Natural killer cell (primary cell): ENCODE data around the gene AMELX. TPM values are rescaled to one million over a fixed set of nuclear protein-coding genes. Genes with fewer than 3 reads are reported as not detected.

Experiments
- ATAC-seq, 3 donors: fragments of 150-1000 bp in 2 of 3; fragments of 200-7000 bp in 1 of 3; cut with Tn5 transposase; 1 replicate in 1 of 3; 2 replicates in 2 of 3; pipeline ENCODE4 v1.10.0; 2021; ENCODE audit warnings: mild to moderate bottlenecking in 2 of 3, moderate library complexity in 2 of 3
- DNase-seq, 2 donors: peaks; one replicate each; pipeline versions ENCODE4 v3.0.0 to v3.0.0-alpha.2; 2013 to 2021; ENCODE audit warnings: mixed read lengths in 1 of 2
- H3K27ac ChIP-seq: one replicate; pipeline ENCODE4 v1.5.1; 2013; ENCODE audit warnings: mild to moderate bottlenecking, low read length
- H3K27me3 ChIP-seq: one replicate; pipeline ENCODE4 v1.6.1; 2013; ENCODE audit warnings: low read length; ENCODE audit not compliant: control insufficient read depth, insufficient read depth
- H3K36me3 ChIP-seq: one replicate; pipeline ENCODE4 v1.6.1; 2013; ENCODE audit warnings: low read length; ENCODE audit not compliant: control insufficient read depth, insufficient read depth
- H3K4me1 ChIP-seq: one replicate; pipeline ENCODE4 v1.6.1; 2013; ENCODE audit warnings: low read length; ENCODE audit not compliant: control insufficient read depth, insufficient read depth
- H3K4me3 ChIP-seq: one replicate; pipeline ENCODE4 v1.5.1; 2013; ENCODE audit warnings: low read length
- H3K9me3 ChIP-seq: one replicate; pipeline ENCODE4 v1.6.1; 2013; ENCODE audit warnings: low read length; ENCODE audit not compliant: control insufficient read depth, insufficient read depth
- H3K27ac Mint-ChIP-seq, 2 donors: one replicate each; pipeline ENCODE4 v1.8.0; 2022; ENCODE audit warnings: mild to moderate bottlenecking in 2 of 2, mixed read lengths in 2 of 2, moderate library complexity in 1 of 2
- H3K27me3 Mint-ChIP-seq, 2 donors: one replicate each; pipeline ENCODE4 v1.8.0; 2022; ENCODE audit warnings: low read depth in 2 of 2, mixed read lengths in 2 of 2
- H3K36me3 Mint-ChIP-seq: one replicate; pipeline ENCODE4 v1.8.0; 2022; ENCODE audit warnings: mixed read lengths
- H3K4me1 Mint-ChIP-seq, 2 donors: one replicate each; pipeline ENCODE4 v1.8.0; 2022; ENCODE audit warnings: mixed read lengths in 2 of 2
- H3K4me3 Mint-ChIP-seq: one replicate; pipeline ENCODE4 v1.8.0; 2022; ENCODE audit warnings: mild to moderate bottlenecking, moderate library complexity, mixed read lengths
- H3K9me3 Mint-ChIP-seq, 2 donors: one replicate each; pipeline ENCODE4 v1.8.0; 2022; ENCODE audit warnings: mixed read lengths in 2 of 2
- WGBS: methylation state at CpG from one replicate; pipeline ENCODE4 v1.1.7; 2013; ENCODE audit warnings: missing lambda C conversion rate; ENCODE audit not compliant: insufficient coverage; 5-methylcytosine and 5-hydroxymethylcytosine counted together
- intact Hi-C: fragments of 100-400 bp; cut with micrococcal nuclease; formaldehyde crosslinking; loops from one replicate; pipeline ENCODE4 v1.14.2; 2022
- total RNA-seq, 4 donors: library from RNA; stranded (reverse); fragments of 120-200 nt in 1 of 4; gene quantifications; one replicate each; pipeline versions ENCODE4 v1.2.3 to v1.2.4, GENCODE V29; 2013 to 2022
- TF ChIP-seq, protein P1 (sequence below): fragments of 200-600 bp; IDR thresholded peaks from one replicate; pipeline ENCODE4 v1.8.0; 2022; ENCODE audit warnings: antibody characterized with exemption

AMELX gene
- not detected for total RNA-seq
- not detected for total RNA-seq (2013)

DNA sequence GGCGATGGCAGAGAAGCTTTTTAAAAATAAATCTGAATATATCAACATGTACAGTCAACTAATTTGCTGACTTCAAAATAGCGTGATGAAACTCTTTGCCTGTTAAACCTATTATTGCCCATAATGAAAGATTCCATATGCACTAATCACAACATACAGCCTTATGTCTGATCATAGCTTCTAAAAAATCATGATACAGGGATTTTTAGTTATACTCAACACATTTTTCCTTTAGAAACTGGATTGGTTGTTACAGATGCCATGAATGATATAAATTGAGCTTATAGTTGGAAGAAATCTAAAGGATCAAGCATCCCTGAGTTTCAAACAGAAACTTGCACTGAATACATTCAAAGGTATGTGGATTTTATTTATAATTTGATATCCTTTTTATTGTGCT, at the start of gene AMELX:
Gene AMELX, plus strand, starts transcription at position 301 of the 400 bp plus-strand sequence. CDS start 1,376 bp downstream, outside the sequence.
- ATAC-seq, result no peak
- intact Hi-C loops, result no loop called here
- Mint-ChIP-seq H3K9me3 (no peaks in the 10 kb centered on the region), H3K4me1 (no peaks in the 10 kb centered on the region), H3K27me3 (no peaks in the 10 kb centered on the region), H3K27ac (no peak within 1 kb of the TSS), H3K4me3 (no peak within 1 kb of the TSS), H3K36me3 (no peaks in the 10 kb centered on the region)
- Histone ChIP-seq H3K9me3 (no peaks in the 10 kb centered on the region), H3K27ac (no peak within 1 kb of the TSS), H3K4me3 (no peak within 1 kb of the TSS), H3K36me3 (no peaks in the 10 kb centered on the region), H3K4me1 (no peaks in the 10 kb centered on the region), H3K27me3 (no peaks in the 10 kb centered on the region)
- WGBS, result 100% methylated on average over 2 of the region's 2 CpGs
- DNase-seq, result no peak
- TF ChIP-seq, protein P1, sequence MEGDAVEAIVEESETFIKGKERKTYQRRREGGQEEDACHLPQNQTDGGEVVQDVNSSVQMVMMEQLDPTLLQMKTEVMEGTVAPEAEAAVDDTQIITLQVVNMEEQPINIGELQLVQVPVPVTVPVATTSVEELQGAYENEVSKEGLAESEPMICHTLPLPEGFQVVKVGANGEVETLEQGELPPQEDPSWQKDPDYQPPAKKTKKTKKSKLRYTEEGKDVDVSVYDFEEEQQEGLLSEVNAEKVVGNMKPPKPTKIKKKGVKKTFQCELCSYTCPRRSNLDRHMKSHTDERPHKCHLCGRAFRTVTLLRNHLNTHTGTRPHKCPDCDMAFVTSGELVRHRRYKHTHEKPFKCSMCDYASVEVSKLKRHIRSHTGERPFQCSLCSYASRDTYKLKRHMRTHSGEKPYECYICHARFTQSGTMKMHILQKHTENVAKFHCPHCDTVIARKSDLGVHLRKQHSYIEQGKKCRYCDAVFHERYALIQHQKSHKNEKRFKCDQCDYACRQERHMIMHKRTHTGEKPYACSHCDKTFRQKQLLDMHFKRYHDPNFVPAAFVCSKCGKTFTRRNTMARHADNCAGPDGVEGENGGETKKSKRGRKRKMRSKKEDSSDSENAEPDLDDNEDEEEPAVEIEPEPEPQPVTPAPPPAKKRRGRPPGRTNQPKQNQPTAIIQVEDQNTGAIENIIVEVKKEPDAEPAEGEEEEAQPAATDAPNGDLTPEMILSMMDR, result no peak

DNA sequence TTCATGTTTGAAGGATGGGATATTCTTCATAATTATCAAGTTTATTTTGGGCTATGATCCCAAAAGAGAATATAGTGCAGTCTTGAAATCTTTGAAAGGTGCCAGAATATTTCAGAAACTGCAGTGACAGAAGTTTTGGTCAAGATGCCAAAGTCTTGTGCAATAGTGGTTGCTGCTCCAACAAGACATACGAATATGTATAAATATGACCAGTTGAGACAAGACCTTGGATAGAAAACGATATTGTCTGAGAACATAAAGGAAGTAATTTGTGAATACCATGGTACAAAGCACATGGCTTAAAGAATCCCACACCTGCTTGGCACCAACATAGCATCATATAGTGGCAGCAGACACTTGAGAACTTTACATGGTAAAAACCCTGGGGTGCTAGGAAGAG, 48.6 kb upstream of the AMELX start:
- Mint-ChIP-seq H3K4me3 (no peak overlapping the region), H3K9me3 (peaks cover 0 to 5% of the 10 kb centered on the region in 2 donors), H3K27ac (no peak overlapping the region), H3K4me1 (no peaks in the 10 kb centered on the region), H3K36me3 (no peaks in the 10 kb centered on the region), H3K27me3 (no peaks in the 10 kb centered on the region)
- intact Hi-C loops, result no loop called here
- DNase-seq (no peak), ATAC-seq (no peak)
- no peaks in the 10 kb centered on the region for H3K36me3 ChIP-seq
- no peak overlapping the region for H3K4me3 ChIP-seq
- no peaks in the 10 kb centered on the region for H3K4me1 ChIP-seq
- WGBS, result 80% methylated on average over 1 of the region's 2 CpGs
- no peaks in the 10 kb centered on the region for H3K9me3 ChIP-seq
- no peak overlapping the region for H3K27ac ChIP-seq
- H3K27me3 ChIP-seq, result no peaks in the 10 kb centered on the region
- TF ChIP-seq, protein P1, result no peak

DNA sequence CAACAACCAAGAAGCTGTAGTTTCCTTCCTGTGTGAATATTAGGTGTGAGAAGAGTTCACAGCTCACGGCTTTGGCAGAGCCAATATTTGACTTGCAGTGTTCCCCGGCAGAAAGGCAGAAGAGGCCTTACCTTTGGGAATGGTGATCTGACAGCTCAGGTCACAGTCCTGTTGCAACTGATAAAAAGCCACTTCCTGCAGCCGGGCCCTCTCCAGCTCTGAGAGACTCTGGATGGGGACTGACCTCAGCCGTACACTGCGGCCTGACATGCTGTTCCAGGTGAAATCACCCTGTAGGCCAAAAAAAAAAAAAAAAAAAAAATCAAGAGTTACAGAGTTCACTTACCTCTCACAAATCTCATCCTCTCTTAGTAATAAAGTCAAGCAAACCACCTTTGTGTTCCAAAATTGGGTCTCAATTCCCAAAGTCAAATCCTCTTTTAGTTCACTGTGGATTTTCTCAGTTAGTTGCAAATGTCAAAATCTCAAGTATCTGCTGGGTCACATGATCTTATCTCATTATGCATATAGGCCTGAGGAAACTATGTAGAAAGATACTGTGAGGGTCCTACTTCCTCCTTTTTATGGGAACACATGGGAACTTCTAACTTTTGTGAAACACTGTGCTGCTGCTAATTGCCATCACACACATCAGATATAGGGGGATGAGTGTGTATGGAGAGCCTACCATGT, 38.6 kb upstream of the AMELX start:
- Histone ChIP-seq H3K27ac (no peak overlapping the region), H3K36me3 (no peaks in the 10 kb centered on the region), H3K27me3 (no peaks in the 10 kb centered on the region), H3K4me1 (no peaks in the 10 kb centered on the region), H3K4me3 (no peak overlapping the region), H3K9me3 (no peaks in the 10 kb centered on the region)
- intact Hi-C loops, result no loop called here
- Mint-ChIP-seq H3K27me3 (no peaks in the 10 kb centered on the region), H3K4me3 (no peak overlapping the region), H3K9me3 (peaks cover 5 to 7% of the 10 kb centered on the region in 2 donors), H3K27ac (no peak overlapping the region), H3K36me3 (no peaks in the 10 kb centered on the region), H3K4me1 (no peaks in the 10 kb centered on the region)
- no peak for DNase-seq
- no peak for ATAC-seq
- 47% methylated on average over 5 of the region's 5 CpGs for WGBS
- TF ChIP-seq, protein P1, result no peak

DNA sequence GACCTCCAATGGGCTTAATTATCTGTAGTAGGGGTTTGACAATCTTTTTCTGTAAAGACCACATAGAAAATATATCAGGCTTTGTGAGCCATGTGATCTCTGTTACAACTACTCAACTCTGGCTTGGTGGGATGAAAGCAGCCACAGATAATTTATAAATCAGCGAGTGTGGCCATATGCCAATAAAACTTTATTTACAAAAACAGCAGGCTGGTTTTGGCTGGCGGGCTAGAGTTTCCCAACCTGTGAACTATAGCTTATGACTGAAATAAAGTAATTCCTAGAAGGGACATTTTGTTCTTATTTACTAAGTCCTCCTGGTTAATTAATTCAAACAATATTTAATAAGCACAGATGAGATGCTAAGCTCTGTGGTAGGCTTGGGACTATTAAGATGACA, 35.9 kb upstream of the AMELX start:
- Histone ChIP-seq H3K4me1 (no peaks in the 10 kb centered on the region), H3K27ac (no peak overlapping the region), H3K36me3 (no peaks in the 10 kb centered on the region), H3K4me3 (no peak overlapping the region), H3K27me3 (no peaks in the 10 kb centered on the region), H3K9me3 (no peaks in the 10 kb centered on the region)
- Mint-ChIP-seq H3K4me3 (no peak overlapping the region), H3K36me3 (no peaks in the 10 kb centered on the region), H3K27me3 (no peaks in the 10 kb centered on the region), H3K9me3 (peaks cover 4 to 5% of the 10 kb centered on the region in 2 donors), H3K27ac (no peak overlapping the region), H3K4me1 (no peaks in the 10 kb centered on the region)
- DNase-seq (no peak), ATAC-seq (no peak)
- 83% methylated on average over 1 of the region's 2 CpGs for WGBS
- TF ChIP-seq, protein P1, result no peak
- intact Hi-C loops, result no loop called here
